ENCODE results near the gene COL8A1. TPM values are rescaled to one million over a fixed set of nuclear protein-coding genes. Genes with fewer than 3 reads are reported as not detected.
A peak's percentile ranks its signal among the peaks of the same experiment; 100 is the strongest.

The COL8A1 gene
- total RNA-seq, 1 experiment from 2014 or later = 112 TPM

DNA sequence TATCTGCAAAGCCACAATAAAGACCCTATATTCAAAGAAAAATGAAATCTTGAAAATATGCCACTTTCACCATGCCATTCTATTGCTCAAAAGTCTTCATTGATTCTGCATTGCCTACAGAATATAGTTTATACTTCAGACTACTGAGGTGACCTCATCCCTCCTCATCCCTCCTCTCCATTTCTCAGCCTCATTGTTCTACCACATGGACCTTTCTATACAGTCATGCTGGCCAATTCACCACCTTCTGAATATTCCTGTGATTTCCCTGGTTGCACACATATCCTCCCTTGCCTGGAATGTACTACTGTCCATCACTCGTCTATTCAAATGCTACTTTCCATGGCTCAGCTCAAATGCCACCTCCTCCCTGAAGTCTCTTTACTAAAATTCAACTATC, 3.5 kb upstream of the COL8A1 start:
- Mint-ChIP-seq H3K36me3 (ENCODE audit: insufficient read depth, unreplicated experiment) (no peaks in the 10 kb centered on the region), H3K27ac (ENCODE audit: low read depth, unreplicated experiment) (no peak overlapping the region), H3K4me1 (ENCODE audit: insufficient read depth, unreplicated experiment) (peaks cover 47% of the 10 kb centered on the region), H3K27me3 (ENCODE audit: insufficient read depth, unreplicated experiment) (no peaks in the 10 kb centered on the region), H3K9me3 (ENCODE audit: unreplicated experiment) (no peaks in the 10 kb centered on the region), H3K4me3 (ENCODE audit: unreplicated experiment) (no peak overlapping the region)
- intact Hi-C loops (cut with micrococcal nuclease) = loop anchor here (2.0 to 5.0 kb wide), 5 partner anchors 98 to 613 kb away; no protein-coding TSS in a partner anchor
- no peak for DNase-seq (ENCODE audit: unreplicated experiment)
- no TSS peak for BruUV-seq (replicated peaks)
- ChIA-PET POLR2A (no interaction called here), CTCF (interaction anchor here (3.1 to 17.3 kb wide), 2 partner anchors 10 to 50 kb away, joined by 12 to 209 read pairs; no protein-coding TSS in a partner anchor)
- TF ChIP-seq, protein P1, sequence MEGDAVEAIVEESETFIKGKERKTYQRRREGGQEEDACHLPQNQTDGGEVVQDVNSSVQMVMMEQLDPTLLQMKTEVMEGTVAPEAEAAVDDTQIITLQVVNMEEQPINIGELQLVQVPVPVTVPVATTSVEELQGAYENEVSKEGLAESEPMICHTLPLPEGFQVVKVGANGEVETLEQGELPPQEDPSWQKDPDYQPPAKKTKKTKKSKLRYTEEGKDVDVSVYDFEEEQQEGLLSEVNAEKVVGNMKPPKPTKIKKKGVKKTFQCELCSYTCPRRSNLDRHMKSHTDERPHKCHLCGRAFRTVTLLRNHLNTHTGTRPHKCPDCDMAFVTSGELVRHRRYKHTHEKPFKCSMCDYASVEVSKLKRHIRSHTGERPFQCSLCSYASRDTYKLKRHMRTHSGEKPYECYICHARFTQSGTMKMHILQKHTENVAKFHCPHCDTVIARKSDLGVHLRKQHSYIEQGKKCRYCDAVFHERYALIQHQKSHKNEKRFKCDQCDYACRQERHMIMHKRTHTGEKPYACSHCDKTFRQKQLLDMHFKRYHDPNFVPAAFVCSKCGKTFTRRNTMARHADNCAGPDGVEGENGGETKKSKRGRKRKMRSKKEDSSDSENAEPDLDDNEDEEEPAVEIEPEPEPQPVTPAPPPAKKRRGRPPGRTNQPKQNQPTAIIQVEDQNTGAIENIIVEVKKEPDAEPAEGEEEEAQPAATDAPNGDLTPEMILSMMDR (IDR thresholded peaks at IDR 0.05; ENCODE audit: unreplicated experiment) = no peak

GRCh38 chr3:99635348-99635747, 3.0 kb upstream of the COL8A1 start:
- TF ChIP-seq, protein P1 (IDR thresholded peaks at IDR 0.05; ENCODE audit: unreplicated experiment) = no peak
- no TSS peak for BruUV-seq (replicated peaks)
- no peaks in the 10 kb centered on the region for H3K27me3 Mint-ChIP-seq (ENCODE audit: insufficient read depth, unreplicated experiment)
- ChIA-PET CTCF (interaction anchor here (1.5 to 17.3 kb wide), 3 partner anchors 10 to 133 kb away, joined by 3 to 209 read pairs (median 12); no protein-coding TSS in a partner anchor), POLR2A (no interaction called here)
- H3K9me3 Mint-ChIP-seq (ENCODE audit: unreplicated experiment) = no peaks in the 10 kb centered on the region
- peaks cover 45% of the 10 kb centered on the region for H3K4me1 Mint-ChIP-seq (ENCODE audit: insufficient read depth, unreplicated experiment)
- H3K4me3 Mint-ChIP-seq (ENCODE audit: unreplicated experiment) = no peak overlapping the region
- H3K27ac Mint-ChIP-seq (ENCODE audit: low read depth, unreplicated experiment) = no peak overlapping the region
- no peaks in the 10 kb centered on the region for H3K36me3 Mint-ChIP-seq (ENCODE audit: insufficient read depth, unreplicated experiment)
- no peak for DNase-seq (ENCODE audit: unreplicated experiment)
- intact Hi-C loops (cut with micrococcal nuclease) = loop anchor here (2.0 to 5.0 kb wide), 5 partner anchors 98 to 613 kb away; no protein-coding TSS in a partner anchor

DNA sequence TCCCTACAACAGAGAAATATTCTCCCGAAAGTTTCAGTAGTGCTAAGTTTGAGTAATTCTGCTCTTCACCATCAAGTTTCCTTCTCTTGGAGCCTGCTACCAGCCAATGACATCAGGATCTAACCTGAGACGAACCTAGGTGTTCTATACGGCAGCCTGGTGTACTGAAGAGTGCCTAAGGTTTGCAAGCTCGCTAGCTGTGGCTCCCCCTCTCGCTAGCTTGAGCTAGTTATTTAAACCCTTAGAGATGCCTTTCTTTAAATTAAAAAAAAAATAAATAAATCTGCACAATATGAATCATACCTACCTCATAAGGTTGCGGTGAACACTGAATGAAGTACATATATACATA, 1.4 kb upstream of the COL8A1 start:
- Mint-ChIP-seq H3K36me3 (ENCODE audit: insufficient read depth, unreplicated experiment) (no peaks in the 10 kb centered on the region), H3K27ac (ENCODE audit: low read depth, unreplicated experiment) (peak overlapping the region; percentile 86), H3K4me1 (ENCODE audit: insufficient read depth, unreplicated experiment) (peaks cover 52% of the 10 kb centered on the region), H3K9me3 (ENCODE audit: unreplicated experiment) (no peaks in the 10 kb centered on the region), H3K4me3 (ENCODE audit: unreplicated experiment) (peak overlapping the region; percentile 85), H3K27me3 (ENCODE audit: insufficient read depth, unreplicated experiment) (no peaks in the 10 kb centered on the region)
- ChIA-PET POLR2A (interaction anchor here (1.0 to 6.3 kb wide), 15 partner anchors 12 to 528 kb away, joined by 3 to 47 read pairs (median 4); no protein-coding TSS in a partner anchor), CTCF (interaction anchor here (0.6 to 17.3 kb wide), 14 partner anchors 8 to 1004 kb away, joined by 3 to 209 read pairs (median 3); no protein-coding TSS in a partner anchor)
- no TSS peak for BruUV-seq (replicated peaks)
- DNase-seq (ENCODE audit: unreplicated experiment) = peak; percentile 79
- intact Hi-C loops (cut with micrococcal nuclease) = loop anchor here (1.0 to 5.0 kb wide), 6 partner anchors 50 to 615 kb away; no protein-coding TSS in a partner anchor
- TF ChIP-seq, protein P1 (IDR thresholded peaks at IDR 0.05; ENCODE audit: unreplicated experiment) = peak; percentile 12

- DNase-seq (ENCODE audit: unreplicated experiment) = peak; percentile 80
- BruUV-seq (replicated peaks) = TSS peak; percentile 77
Measured at GRCh38 chr3:99637368-99638111, 854 bp upstream of the COL8A1 start.

More at GRCh38 chr3:99637368-99638111, 854 bp upstream of the COL8A1 start:
- TF ChIP-seq, protein P1 (IDR thresholded peaks at IDR 0.05; ENCODE audit: unreplicated experiment) = no peak
- H3K4me3 Mint-ChIP-seq (ENCODE audit: unreplicated experiment) = peak overlapping the region; percentile 85
- no peaks in the 10 kb centered on the region for H3K9me3 Mint-ChIP-seq (ENCODE audit: unreplicated experiment)
- peak overlapping the region; percentile 86 for H3K27ac Mint-ChIP-seq (ENCODE audit: low read depth, unreplicated experiment)
- ChIA-PET POLR2A (interaction anchor here (0.7 to 6.3 kb wide), 23 partner anchors 11 to 529 kb away, joined by 3 to 47 read pairs (median 4); no protein-coding TSS in a partner anchor), CTCF (interaction anchor here (0.6 to 17.3 kb wide), 24 partner anchors 8 to 1004 kb away, joined by 3 to 209 read pairs (median 4); no protein-coding TSS in a partner anchor)
- intact Hi-C loops (cut with micrococcal nuclease) = loop anchor here (1.0 to 5.0 kb wide), 6 partner anchors 49 to 615 kb away; no protein-coding TSS in a partner anchor
- no peaks in the 10 kb centered on the region for H3K27me3 Mint-ChIP-seq (ENCODE audit: insufficient read depth, unreplicated experiment)
- peaks cover 58% of the 10 kb centered on the region for H3K4me1 Mint-ChIP-seq (ENCODE audit: insufficient read depth, unreplicated experiment)
- H3K36me3 Mint-ChIP-seq (ENCODE audit: insufficient read depth, unreplicated experiment) = no peaks in the 10 kb centered on the region
